T-helper 2 cell (primary cell): ENCODE data around the gene PPP1R1A.

ENCODE experiments used
- DNase-seq, 5 experiments: peaks; one replicate each; pipeline versions ENCODE4 v3.0.0 to v3.0.0-alpha.2; 2012 to 2022

The PPP1R1A gene

DNA sequence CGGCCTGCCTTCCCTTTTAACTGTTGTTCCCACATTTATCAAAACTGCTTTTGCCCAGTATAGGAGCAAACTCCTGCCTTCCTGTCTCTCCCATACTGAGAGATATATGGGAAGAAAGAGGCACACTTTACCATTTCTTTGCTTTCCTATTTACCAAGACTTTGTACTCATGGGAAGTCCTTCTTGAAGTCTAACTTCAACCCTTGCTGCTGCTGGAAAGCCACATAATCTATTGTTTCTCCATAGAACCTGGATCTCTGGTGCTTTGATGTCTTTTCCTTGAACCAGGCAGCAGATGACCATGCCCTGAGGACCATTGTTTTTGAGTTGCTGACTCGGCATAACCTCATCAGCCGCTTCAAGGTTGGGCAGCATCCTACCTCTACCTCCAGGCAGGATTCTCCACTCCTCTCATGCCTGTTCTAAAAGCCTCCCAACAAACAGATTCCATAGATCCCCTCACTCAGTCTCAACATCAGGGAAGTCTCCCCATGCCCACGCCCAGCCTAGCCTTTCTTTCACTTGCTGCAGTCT lies 18.4 kb downstream of the PPP1R1A start:
- no peak for DNase-seq

- DNase-seq: no peak
Observed at GRCh38 chr12:54569072-54569471, 19.4 kb downstream of the PPP1R1A start.

- DNase-seq: no peak
Observed at GRCh38 chr12:54566792-54567191, 21.7 kb downstream of the PPP1R1A start.

GRCh38 chr12:54565986-54566544 lies 22.4 kb downstream of the PPP1R1A start:
- no peak for DNase-seq

GRCh38 chr12:54565310-54565985 lies 23.0 kb downstream of the PPP1R1A start:
- no peak for DNase-seq

DNA sequence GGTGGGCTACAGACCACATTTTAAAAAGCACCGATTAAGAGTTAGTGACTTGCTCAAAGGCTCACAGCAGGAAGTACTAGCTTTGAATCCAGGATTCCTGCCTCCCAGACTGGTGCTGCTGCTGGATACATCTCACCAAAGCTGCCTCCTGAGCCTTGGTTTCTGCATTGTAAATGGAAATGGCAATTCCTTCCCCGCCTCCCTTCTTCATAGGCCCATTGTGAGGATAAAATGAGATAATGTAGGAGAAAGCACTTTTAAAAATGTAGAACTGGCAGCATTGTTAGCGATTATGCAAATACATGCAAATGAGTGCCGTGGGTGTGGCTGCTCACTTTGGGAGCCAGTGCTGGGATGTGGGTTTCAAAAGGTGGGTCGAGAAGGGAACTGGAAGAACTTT lies 23.7 kb downstream of the PPP1R1A start:
- no peak for DNase-seq

GRCh38 chr12:54563787-54564186 lies 24.7 kb downstream of the PPP1R1A start:
- DNase-seq: no peak

DNA sequence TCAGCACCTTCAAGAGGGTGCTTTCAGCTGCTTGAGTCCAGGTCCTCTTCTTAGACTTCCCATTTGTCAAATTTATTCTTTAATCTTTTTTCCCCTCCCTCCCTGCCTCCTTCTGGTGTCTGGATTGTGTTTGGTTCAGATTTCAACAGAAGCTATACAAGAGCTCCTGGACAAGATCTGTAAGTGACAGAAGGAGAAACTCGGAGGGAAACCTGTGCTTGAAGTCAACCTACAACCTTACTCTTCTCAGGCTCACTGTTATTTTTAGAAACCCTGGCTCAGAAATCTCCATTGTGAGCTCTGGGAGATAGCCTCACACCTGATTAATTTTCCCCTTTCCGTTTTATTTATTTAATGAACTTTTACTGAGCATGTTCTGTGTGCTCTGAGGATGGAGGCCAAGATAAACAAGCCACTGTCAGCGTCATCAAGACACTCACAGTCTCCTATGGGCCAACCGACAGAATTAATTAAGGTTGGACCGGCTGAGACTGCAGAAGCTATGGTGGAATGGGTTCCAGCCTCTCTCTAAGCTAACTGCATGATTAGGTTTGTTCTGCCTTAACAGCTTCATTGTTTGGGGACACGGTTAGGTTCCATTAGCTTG lies 25.6 kb downstream of the PPP1R1A start:
- DNase-seq: no peak

DNA sequence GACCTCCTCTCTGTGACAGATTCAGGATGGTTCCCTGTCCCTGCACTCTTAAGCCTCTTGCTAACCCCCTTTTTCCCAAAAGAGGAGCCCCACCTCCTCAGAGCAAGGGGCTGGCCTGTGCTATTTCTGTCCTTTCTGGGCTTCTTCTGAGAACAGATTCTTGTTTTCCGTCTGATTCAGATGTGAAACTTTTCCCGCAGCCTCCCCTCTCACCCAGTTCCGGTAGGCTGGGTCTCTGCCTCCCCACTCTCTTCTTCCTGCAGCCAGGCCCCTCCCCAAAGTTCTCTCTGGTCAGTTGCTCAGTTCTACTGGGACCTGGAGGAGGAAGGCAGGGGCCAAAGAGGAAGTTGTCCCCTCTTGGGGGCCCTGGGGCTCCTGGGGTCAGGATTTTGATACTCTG lies 27.3 kb downstream of the PPP1R1A start:
- no peak for DNase-seq

DNA sequence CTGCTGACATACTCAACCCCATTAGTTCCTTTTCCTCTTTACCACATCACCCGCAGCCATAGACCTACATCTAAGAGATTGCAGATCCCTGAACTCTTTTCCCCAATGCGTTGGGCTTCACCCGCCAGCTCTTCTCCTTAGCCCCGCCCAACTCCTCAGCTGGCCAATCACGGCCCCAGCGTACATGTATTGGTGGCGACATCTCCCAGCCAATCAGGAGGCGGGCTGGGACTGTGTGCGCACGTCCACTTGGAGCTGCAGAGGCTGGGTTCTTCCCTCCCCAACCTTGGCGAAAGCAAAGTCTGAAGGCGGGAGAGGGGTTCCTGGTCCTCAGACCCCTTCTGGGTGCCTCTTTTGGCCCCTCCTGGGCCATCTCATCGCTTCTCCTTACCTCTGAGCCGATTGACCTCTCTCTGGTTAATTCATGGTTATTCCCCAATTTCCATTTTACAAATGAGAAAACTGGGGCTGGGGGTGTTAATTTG lies 28.0 kb downstream of the PPP1R1A start:
- DNase-seq: peak; percentile 63 to 88 (median 74)

DNA sequence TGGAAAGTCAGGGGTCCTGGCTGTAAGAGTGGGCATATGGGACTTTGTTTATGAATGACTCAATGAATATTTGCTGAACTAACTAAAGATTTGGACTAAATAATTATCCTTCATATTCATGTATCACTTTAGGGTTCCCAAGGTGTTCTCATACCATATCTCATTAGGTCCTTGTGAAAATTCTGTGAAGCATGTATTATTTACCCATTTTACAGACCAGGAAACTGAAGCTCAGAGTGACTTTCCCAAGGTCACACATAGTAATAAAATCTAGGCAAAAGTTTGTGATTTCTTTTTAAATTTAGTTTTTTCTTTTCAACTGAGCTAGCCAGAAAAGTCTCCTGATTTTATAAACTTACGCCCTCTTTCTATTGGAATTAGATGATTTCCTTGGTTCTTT lies 29.7 kb downstream of the PPP1R1A start:
- DNase-seq: no peak

GRCh38 chr12:54558311-54558710 lies 30.1 kb downstream of the PPP1R1A start:
- no peak for DNase-seq

DNA sequence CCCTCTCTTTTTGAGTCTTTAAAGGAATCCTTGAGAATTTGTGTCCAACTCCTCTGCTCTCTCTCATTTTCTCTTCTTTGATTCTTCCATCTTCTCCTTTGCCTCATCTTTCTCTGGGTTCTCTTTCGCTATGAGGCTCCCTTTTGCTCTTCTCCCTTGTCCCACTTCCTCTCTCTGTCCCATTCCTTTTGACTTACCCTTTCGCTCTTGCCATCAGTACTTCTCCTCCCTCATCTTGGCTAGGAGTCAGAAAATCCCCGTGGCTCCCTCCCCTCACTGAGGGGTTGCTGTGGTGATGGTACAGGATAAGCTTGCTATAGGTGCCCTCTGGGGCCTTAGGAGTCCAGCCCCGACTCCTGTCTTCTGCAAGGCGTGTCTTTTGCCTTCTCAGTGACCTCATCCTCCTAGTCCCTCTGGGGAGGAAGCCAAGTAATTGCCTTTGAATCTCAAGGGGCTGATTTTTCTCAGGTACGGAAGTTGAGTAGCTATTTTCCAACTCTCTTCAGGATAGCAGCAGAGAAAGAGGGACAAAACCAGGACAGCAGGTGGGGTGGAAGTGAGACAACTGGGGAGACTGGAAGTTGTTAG lies 32.7 kb downstream of the PPP1R1A start:
- no peak for DNase-seq

DNA sequence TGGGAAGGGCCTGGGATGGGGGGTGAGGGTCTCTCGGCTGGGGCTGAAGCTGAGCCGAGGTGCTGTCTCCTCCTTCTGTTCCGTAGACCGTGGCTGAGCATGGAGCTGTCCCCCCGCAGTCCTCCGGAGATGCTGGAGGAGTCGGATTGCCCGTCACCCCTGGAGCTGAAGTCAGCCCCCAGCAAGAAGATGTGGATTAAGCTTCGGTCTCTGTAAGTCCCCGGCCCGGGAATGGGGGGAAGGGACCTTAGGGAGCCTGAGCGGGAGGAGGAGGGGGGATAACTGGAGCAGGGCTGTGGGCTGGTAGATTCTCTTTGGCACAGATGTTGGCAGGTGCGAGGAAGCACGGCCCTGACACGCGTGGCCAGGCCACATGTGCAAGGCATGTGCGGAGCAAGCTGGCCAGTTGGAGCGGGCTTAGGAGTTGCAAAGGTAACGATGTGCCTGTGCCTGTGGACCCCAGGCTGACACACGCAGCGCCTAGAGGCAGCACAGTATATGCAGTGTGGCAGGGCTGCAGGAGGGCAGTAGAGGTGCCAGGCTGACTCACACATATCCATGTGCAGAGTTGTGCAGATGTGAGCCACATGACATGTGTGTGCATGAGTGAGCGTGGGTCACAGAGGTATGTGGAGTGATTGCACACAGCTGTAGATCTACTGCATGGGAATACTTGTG lies 38.5 kb downstream of the PPP1R1A start:
- peak in 1 of 5 experiments; percentile 19 for DNase-seq

DNA sequence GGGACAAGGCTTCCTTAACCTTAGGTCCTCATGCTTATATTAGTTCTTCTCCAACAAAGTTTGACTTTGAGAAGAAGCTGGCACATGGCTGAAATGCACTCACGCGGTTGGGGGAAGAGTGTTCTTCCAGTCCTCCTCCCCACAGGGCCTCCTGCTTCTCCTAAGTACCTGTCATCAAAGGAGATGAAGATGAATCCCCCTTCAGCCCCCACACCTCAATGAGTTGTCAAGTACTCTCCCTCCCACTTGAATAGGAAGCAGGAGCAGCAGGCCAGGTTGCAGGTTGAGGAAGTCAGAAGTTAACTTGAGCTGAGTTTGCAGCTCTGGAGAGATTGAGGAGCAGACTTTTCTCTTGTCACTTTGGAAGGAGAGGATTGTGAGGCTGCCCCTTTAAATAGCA lies 41.9 kb downstream of the PPP1R1A start:
- DNase-seq: no peak

DNA sequence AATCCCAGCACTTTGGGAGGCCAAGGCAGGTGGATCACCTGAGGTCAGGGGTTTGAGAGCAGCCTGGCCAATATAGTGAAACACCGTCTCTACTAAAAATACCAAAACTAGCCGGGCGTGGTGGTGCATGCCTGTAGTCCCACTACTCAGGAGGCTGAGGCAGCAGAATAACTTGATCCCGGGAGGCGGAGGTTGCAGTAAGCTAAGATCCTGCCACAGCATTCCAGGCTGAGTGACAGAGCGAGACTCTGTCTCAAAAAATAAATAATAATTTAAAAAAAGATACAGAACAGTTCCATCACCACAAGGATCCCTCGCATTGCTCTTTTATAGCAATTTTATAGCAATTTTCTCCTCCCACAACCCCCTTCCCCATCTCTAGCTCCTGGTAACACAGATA lies 43.7 kb downstream of the PPP1R1A start:
- DNase-seq: no peak

- no peak for DNase-seq
Observed at GRCh38 chr12:54543526-54543925, 44.9 kb downstream of the PPP1R1A start.

DNA sequence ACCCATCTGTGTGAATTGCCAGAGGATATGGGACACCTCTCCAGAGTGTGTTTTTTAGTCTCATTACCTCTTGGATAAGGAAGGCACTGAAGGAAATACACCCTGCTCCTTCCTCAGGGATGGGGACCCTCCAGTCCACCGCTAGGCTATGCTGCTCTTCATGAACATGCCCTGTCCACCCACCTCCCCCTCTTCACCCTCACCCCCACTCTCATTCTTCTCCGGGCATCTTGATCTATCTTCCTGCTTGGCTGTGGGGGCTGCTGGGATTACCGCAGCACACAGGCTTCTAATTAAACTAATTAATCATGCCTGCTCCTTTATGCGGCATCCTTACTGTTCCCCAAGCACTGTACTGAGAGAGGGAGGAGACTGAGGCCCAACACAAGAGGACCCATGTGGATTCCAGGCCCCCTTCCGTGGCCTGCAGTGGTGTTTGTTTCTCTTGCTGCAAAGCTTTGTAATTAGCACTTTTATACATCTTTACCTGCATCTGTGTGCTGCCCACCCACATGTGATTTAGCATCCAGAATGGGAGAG lies 46.6 kb downstream of the PPP1R1A start:
- DNase-seq: no peak

DNA sequence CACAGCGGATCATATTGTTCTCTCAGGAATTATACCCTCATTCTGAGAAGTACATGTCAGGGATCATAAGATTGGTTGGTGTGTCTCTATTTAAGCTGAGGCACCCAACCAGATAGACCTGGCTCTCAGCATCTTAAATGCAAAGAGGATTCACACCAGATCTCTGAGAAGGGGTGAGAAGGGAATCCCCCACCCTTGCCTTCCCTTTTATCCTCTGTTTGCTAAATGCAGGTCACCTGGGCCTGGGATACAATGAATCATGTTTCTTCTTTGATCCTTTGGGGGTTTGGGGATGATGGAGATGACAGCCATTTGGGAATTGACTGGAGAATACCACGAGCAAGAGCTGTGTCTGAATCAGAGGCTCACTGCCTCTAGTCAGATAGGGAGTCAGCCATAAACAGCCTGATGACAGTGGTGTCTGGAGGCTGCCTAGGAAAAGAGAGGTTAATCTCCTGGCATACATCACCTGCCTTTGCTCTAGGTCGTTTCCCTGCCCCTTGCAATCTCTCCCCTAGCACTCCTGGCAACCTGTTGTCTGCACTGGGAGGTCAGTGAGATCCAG lies 50.2 kb downstream of the PPP1R1A start:
- no peak for DNase-seq

GRCh38 chr12:54535474-54535873 lies 53.0 kb downstream of the PPP1R1A start:
- no peak for DNase-seq

- DNase-seq: no peak
Observed at GRCh38 chr12:54529581-54529980, 58.9 kb downstream of the PPP1R1A start.
